Duodenal mucosa (tissue), 2 donors: Measurements from ENCODE around the gene SLC6A17.

ENCODE experiments used
- H3K27ac ChIP-seq: one replicate; pipeline ENCODE4 v1.7.0; 2013; ENCODE audit warnings: low read depth, low read length
- H3K27me3 ChIP-seq, 2 donors: one replicate each; pipeline ENCODE4 v1.7.0; 2013; ENCODE audit warnings: low read length in 2 of 2, control low read depth in 1 of 2; ENCODE audit not compliant: insufficient read depth in 2 of 2, control insufficient read depth in 1 of 2
- H3K36me3 ChIP-seq, 2 donors: one replicate each; pipeline ENCODE4 v1.7.0; 2013; ENCODE audit warnings: low read length in 2 of 2, control low read depth in 1 of 2; ENCODE audit not compliant: insufficient read depth in 2 of 2, control insufficient read depth in 1 of 2
- H3K4me1 ChIP-seq, 2 donors: one replicate each; pipeline ENCODE4 v1.7.0; 2013; ENCODE audit warnings: low read length in 2 of 2, control low read depth in 1 of 2; ENCODE audit not compliant: insufficient read depth in 2 of 2, control insufficient read depth in 1 of 2
- H3K4me3 ChIP-seq, 2 donors: one replicate each; pipeline ENCODE4 v1.7.0; 2013; ENCODE audit warnings: low read length in 2 of 2, low read depth in 1 of 2
- H3K9ac ChIP-seq, 2 donors: one replicate each; pipeline ENCODE4 v1.7.0; 2013; ENCODE audit warnings: low read length in 2 of 2, low read depth in 1 of 2
- H3K9me3 ChIP-seq, 2 donors: one replicate each; pipeline ENCODE4 v1.7.0; 2013; ENCODE audit warnings: low read length in 2 of 2, control low read depth in 1 of 2; ENCODE audit not compliant: control insufficient read depth in 1 of 2

SLC6A17 gene

GRCh38 chr1:110225756-110226404 is 75.6 kb downstream of the SLC6A17 start:
- no peak overlapping the region for H3K4me3 ChIP-seq
- no peaks in the 10 kb centered on the region for H3K9me3 ChIP-seq
- no peak overlapping the region for H3K27ac ChIP-seq
- no peak overlapping the region for H3K9ac ChIP-seq
- H3K36me3 ChIP-seq: peaks cover 0 to 8% of the 10 kb centered on the region in 2 donors
- peaks cover 0 to 7% of the 10 kb centered on the region in 2 donors for H3K4me1 ChIP-seq
- no peaks in the 10 kb centered on the region for H3K27me3 ChIP-seq

GRCh38 chr1:110227774-110228173 is 77.5 kb downstream of the SLC6A17 start:
- no peak overlapping the region for H3K9ac ChIP-seq
- no peak overlapping the region for H3K4me3 ChIP-seq
- H3K36me3 ChIP-seq: peaks cover 0 to 11% of the 10 kb centered on the region in 2 donors
- no peak overlapping the region for H3K27ac ChIP-seq
- no peaks in the 10 kb centered on the region for H3K27me3 ChIP-seq
- H3K4me1 ChIP-seq: peaks cover 0 to 7% of the 10 kb centered on the region in 2 donors
- H3K9me3 ChIP-seq: no peaks in the 10 kb centered on the region

- Histone ChIP-seq H3K4me3 (no peak overlapping the region), H3K9me3 (no peaks in the 10 kb centered on the region), H3K9ac (no peak overlapping the region), H3K27ac (no peak overlapping the region), H3K27me3 (no peaks in the 10 kb centered on the region), H3K36me3 (peaks cover 0 to 7% of the 10 kb centered on the region in 2 donors), H3K4me1 (peaks cover 0 to 7% of the 10 kb centered on the region in 2 donors)
Observed at GRCh38 chr1:110228381-110228780, 78.1 kb downstream of the SLC6A17 start.

- Histone ChIP-seq H3K27ac (no peak overlapping the region), H3K36me3 (peaks cover 0 to 3% of the 10 kb centered on the region in 2 donors), H3K9ac (no peak overlapping the region), H3K4me3 (no peak overlapping the region), H3K9me3 (no peaks in the 10 kb centered on the region), H3K27me3 (no peaks in the 10 kb centered on the region), H3K4me1 (peaks cover 0 to 7% of the 10 kb centered on the region in 2 donors)
Observed at GRCh38 chr1:110228869-110229268, 78.6 kb downstream of the SLC6A17 start.

GRCh38 chr1:110229348-110230001 is 79.2 kb downstream of the SLC6A17 start:
- H3K36me3 ChIP-seq: peaks cover 0 to 3% of the 10 kb centered on the region in 2 donors
- peaks cover 0 to 7% of the 10 kb centered on the region in 2 donors for H3K4me1 ChIP-seq
- no peaks in the 10 kb centered on the region for H3K27me3 ChIP-seq
- no peak overlapping the region for H3K9ac ChIP-seq
- no peak overlapping the region for H3K4me3 ChIP-seq
- H3K27ac ChIP-seq: no peak overlapping the region
- H3K9me3 ChIP-seq: no peaks in the 10 kb centered on the region

- Histone ChIP-seq H3K9me3 (no peaks in the 10 kb centered on the region), H3K36me3 (peaks cover 0 to 3% of the 10 kb centered on the region in 2 donors), H3K4me1 (peaks cover 3 to 5% of the 10 kb centered on the region in 2 donors), H3K27me3 (no peaks in the 10 kb centered on the region), H3K27ac (no peak overlapping the region), H3K9ac (no peak overlapping the region), H3K4me3 (no peak overlapping the region)
Observed at GRCh38 chr1:110230381-110231199, 80.3 kb downstream of the SLC6A17 start.

GRCh38 chr1:110233861-110234260 is 83.6 kb downstream of the SLC6A17 start:
- Histone ChIP-seq H3K4me3 (no peak overlapping the region), H3K36me3 (peaks cover 0 to 3% of the 10 kb centered on the region in 2 donors), H3K4me1 (peaks cover 9 to 14% of the 10 kb centered on the region in 2 donors), H3K9ac (no peak overlapping the region), H3K27me3 (no peaks in the 10 kb centered on the region), H3K27ac (no peak overlapping the region), H3K9me3 (no peaks in the 10 kb centered on the region)

- Histone ChIP-seq H3K27ac (no peak overlapping the region), H3K4me1 (peaks cover 9 to 14% of the 10 kb centered on the region in 2 donors), H3K9me3 (no peaks in the 10 kb centered on the region), H3K4me3 (no peak overlapping the region), H3K27me3 (no peaks in the 10 kb centered on the region), H3K36me3 (peaks cover 0 to 3% of the 10 kb centered on the region in 2 donors), H3K9ac (no peak overlapping the region)
Observed at GRCh38 chr1:110234691-110235090, 84.4 kb downstream of the SLC6A17 start.

- H3K27me3 ChIP-seq: no peaks in the 10 kb centered on the region
- H3K9ac ChIP-seq: no peak overlapping the region
- H3K4me3 ChIP-seq: no peak overlapping the region
- H3K4me1 ChIP-seq: peaks cover 9 to 14% of the 10 kb centered on the region in 2 donors
- H3K36me3 ChIP-seq: peaks cover 0 to 3% of the 10 kb centered on the region in 2 donors
- H3K27ac ChIP-seq: no peak overlapping the region
- no peaks in the 10 kb centered on the region for H3K9me3 ChIP-seq
Observed at GRCh38 chr1:110235181-110235833, 85.0 kb downstream of the SLC6A17 start.
